ENCODE results near the gene ZNF217.
"Not testable (repeated sequence)": the region's sequence is repeated elsewhere in the genome, so short reads cannot be mapped to it uniquely, and the experiment has no call there.

- not testable (repeated sequence) for TF ChIP-seq SRF (IDR thresholded peaks at IDR 0.05; ENCODE audit: low read depth in 2 of 2, low read length in 2 of 2); RAD51 (IDR thresholded peaks at IDR 0.05); POLR2A (IDR thresholded peaks at IDR 0.05; ENCODE audit: low read depth, low read length); POLR2AphosphoS5 (IDR thresholded peaks at IDR 0.05; ENCODE audit: low read length); ZBTB4 (CRISPR knock-in tag; IDR thresholded peaks at IDR 0.05); SMAD1 (IDR thresholded peaks at IDR 0.05; ENCODE audit: low read depth, partially characterized antibody); ZNF274 (IDR thresholded peaks at IDR 0.05; ENCODE audit: insufficient read depth, insufficient read length)
Observed at GRCh38 chr20:53552572-53552893, 41.1 kb downstream of the ZNF217 start.

Measured in GM12878 (cell line).